Gastroesophageal sphincter (tissue), 3 donors: Measurements from ENCODE around the gene SEMA3A.

Experiments
- CTCF ChIP-seq, 4 experiments: fragments of 200-600 bp in 2 of 4; fragments of 450-650 bp in 2 of 4; sonication (generic) in 1 of 4; IDR thresholded peaks; one replicate each; pipeline ENCODE4 v1.5.1; 2017 to 2019; ENCODE audit warnings: antibody characterized with exemption in 4 of 4, mild to moderate bottlenecking in 2 of 4, moderate library complexity in 2 of 4
- EP300 ChIP-seq: sonication (generic); formaldehyde crosslinking; IDR thresholded peaks from one replicate; pipeline ENCODE4 v1.6.1; 2017; ENCODE audit warnings: antibody characterized with exemption, mild to moderate bottlenecking
- POLR2A ChIP-seq, 2 donors: fragments of 450-650 bp; IDR thresholded peaks; one replicate each; pipeline ENCODE4 v1.6.1; 2017; ENCODE audit warnings: antibody characterized with exemption in 2 of 2, mild to moderate bottlenecking in 2 of 2, moderate library complexity in 1 of 2
- POLR2AphosphoS5 ChIP-seq: sonication (generic); formaldehyde crosslinking; IDR thresholded peaks from one replicate; pipeline ENCODE4 v1.6.1; 2017; ENCODE audit warnings: antibody characterized with exemption

DNA sequence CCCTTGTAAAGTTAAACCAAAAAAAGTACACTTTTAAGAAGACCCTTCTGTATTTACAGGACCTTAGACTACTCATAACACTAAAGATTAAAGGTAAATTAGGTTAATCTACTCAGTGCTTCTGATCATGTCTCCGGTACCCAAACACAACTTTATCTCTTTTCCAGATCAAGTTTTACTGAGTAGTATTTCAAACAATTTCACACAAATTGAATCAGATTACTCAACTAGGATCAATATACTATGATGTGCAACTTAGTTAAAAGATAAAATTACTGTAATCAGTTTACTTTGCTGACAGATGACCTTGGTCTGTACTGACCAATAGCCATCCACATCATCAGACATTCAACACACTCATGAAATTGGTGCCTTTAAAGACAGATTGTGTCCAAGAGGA lies 191.4 kb downstream of the SEMA3A start:
- TF ChIP-seq POLR2AphosphoS5 (no peak), POLR2A (IDR thresholded peaks at IDR 0.05) (no peak), CTCF (IDR thresholded peaks at IDR 0.05) (no peak), EP300 (no peak)
